Measurements from ENCODE around the gene NEK6. TPM values are rescaled to one million over a fixed set of nuclear protein-coding genes. Genes with fewer than 3 reads are reported as not detected.

Gene NEK6
- total and polyA plus RNA-seq, 10 of the 15 experiments (the other 5 are each of a cell fraction or from before 2014, with no cell fraction given) = 31.3 to 161 (median 89.2) TPM

DNA sequence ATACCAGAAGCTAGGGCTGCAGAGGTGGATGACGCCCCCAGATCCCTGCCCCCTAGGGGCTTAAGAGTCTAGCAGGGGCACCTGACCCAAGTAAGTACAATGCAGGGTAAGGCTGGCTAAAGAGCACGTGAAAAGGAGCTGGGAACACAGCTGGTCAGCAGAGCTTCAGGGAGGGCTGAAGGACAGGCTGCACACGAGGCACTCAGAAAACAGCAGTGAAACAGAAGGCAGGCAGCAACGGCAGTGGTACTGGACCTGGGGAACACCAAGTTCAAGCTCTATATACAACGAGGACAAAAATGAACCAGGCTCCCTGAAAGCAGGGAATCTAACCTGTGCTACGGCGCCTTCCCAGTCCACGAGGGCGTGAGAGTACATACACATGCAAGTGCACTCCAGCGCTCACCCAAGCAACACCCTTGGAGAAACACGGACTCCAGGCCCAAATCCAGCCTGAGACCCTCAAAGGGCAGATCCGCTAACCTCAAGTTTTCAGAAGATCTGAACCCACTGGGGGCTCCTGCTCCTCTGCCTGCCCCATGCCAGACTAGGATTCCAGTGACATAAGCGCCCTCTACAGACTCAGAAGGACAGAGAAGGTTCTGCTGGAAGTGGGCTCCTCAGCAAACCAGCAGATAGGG, 100.1 kb downstream of the NEK6 start (continued):
- peak; percentile 71 for TF ChIP-seq BCL3 (IDR thresholded peaks at IDR 0.05; ENCODE audit: borderline replicate concordance, insufficient read depth, low read depth, low read length, poor library complexity, severe bottlenecking)
- peak; percentile 33; the same call in 1 of the 2 replicates for TF ChIP-seq RAD21 (IDR thresholded peaks at IDR 0.05; ENCODE audit: insufficient read depth, low read depth, low read length)

DNA sequence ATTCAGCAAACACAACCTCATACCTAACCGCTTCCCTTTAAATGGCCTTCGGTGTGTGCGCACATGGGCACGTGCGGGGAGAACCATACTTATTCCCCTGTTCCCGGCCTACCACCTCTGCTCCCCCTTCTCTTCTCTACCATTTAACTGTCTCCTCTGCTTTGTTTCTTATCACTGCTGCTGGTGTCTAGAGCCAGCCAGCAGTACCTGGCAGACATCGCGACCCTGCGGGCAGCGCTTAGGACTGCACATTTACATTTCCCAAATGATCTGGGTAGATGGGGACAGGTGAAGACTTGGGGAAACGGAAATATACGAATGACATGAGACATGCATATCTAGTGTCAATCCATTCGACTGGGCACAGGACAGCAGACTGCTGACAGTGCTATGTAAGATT, 100.9 kb downstream of the NEK6 start:
- Histone ChIP-seq H3K27ac (ENCODE audit: control insufficient read depth, insufficient read depth) (no peak overlapping the region), H3K9me3 (replicated peaks; ENCODE audit: control insufficient read depth, insufficient read depth, low read length) (no peaks in the 10 kb centered on the region), H3K4me3 (no peak overlapping the region), H3K79me2 (ENCODE audit: control insufficient read depth, insufficient read depth, low read length) (peaks cover 3% of the 10 kb centered on the region), H4K20me1 (ENCODE audit: control insufficient read depth, insufficient read depth) (0 out of 2 replicates have a peak, but pooled peaks cover 22% of the 10 kb centered on the region), H3K9ac (ENCODE audit: control insufficient read depth, insufficient read depth, low read length) (no peak overlapping the region), H2AFZ (ENCODE audit: control insufficient read depth, low read depth, low read length) (no peak overlapping the region), H3K36me3 (ENCODE audit: control insufficient read depth in 2 of 2, insufficient read depth in 2 of 2, low read length in 1 of 2) (peaks cover 14 to 25% of the 10 kb centered on the region in 2 experiments; a peak in 3 of 4 replicates), H3K27me3 (replicated peaks in 1 of 2; ENCODE audit: control insufficient read depth in 2 of 2, insufficient read depth in 2 of 2, low read length in 1 of 2) (no peaks in the 10 kb centered on the region), H3K4me2 (ENCODE audit: control insufficient read depth, insufficient read depth) (no peak overlapping the region), H3K4me1 (ENCODE audit: control insufficient read depth, insufficient read depth, low read length) (no peaks in the 10 kb centered on the region)
- WGBS (ENCODE audit: insufficient coverage, insufficient replicate concordance, low lambda C conversion rate, missing lambda C conversion rate) = 96% methylated on average over 13 of the region's 13 CpGs
- ChIA-PET CTCF (no interaction called here), SMC1A (ENCODE audit: uncharacterized antibody, unreplicated experiment) (interaction anchor here (1.0 kb wide), 1 partner anchor 232 kb away, joined by 3 read pairs; no protein-coding TSS in a partner anchor), POLR2A (no interaction called here), RAD21 (ENCODE audit: unreplicated experiment) (no interaction called here)
- DNase-seq (ENCODE audit: low read depth, low spot score) (no peak), FAIRE-seq (no peak), ATAC-seq (no peak)
- intact Hi-C loops (cut with micrococcal nuclease; ENCODE audit: unreplicated experiment) = loop anchor here (10.0 kb wide), 2 partner anchors 234 to 394 kb away; no protein-coding TSS in a partner anchor
- TF ChIP-seq BHLHE40 (IDR thresholded peaks at IDR 0.05; ENCODE audit: borderline replicate concordance in 1 of 2, low read depth in 2 of 2, low read length in 1 of 2) (no peak), BCL11A (IDR thresholded peaks at IDR 0.05; ENCODE audit: low read depth, low read length) (no peak), ZZZ3 (IDR thresholded peaks at IDR 0.05; ENCODE audit: control insufficient read depth, insufficient read length, low read depth) (no peak), BCL3 (IDR thresholded peaks at IDR 0.05; ENCODE audit: borderline replicate concordance, insufficient read depth, low read depth, low read length, poor library complexity, severe bottlenecking) (peak; percentile 15), YY1 (IDR thresholded peaks at IDR 0.05; ENCODE audit: low read depth, low read length) (no peak), TCF12 (IDR thresholded peaks at IDR 0.05; ENCODE audit: low read depth, low read length) (no peak), PAX5 (IDR thresholded peaks at IDR 0.05; ENCODE audit: borderline replicate concordance, low read depth, low read length) (0 out of 2 replicates have a peak, but pooled peaks have one; percentile 8), TCF7 (IDR thresholded peaks at IDR 0.05; ENCODE audit: borderline replicate concordance) (no peak)
- TF ChIP-seq, protein P1, sequence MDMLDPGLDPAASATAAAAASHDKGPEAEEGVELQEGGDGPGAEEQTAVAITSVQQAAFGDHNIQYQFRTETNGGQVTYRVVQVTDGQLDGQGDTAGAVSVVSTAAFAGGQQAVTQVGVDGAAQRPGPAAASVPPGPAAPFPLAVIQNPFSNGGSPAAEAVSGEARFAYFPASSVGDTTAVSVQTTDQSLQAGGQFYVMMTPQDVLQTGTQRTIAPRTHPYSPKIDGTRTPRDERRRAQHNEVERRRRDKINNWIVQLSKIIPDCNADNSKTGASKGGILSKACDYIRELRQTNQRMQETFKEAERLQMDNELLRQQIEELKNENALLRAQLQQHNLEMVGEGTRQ (IDR thresholded peaks at IDR 0.05; ENCODE audit: borderline replicate concordance, low read depth, low read length) = no peak
- TF ChIP-seq, protein P2, sequence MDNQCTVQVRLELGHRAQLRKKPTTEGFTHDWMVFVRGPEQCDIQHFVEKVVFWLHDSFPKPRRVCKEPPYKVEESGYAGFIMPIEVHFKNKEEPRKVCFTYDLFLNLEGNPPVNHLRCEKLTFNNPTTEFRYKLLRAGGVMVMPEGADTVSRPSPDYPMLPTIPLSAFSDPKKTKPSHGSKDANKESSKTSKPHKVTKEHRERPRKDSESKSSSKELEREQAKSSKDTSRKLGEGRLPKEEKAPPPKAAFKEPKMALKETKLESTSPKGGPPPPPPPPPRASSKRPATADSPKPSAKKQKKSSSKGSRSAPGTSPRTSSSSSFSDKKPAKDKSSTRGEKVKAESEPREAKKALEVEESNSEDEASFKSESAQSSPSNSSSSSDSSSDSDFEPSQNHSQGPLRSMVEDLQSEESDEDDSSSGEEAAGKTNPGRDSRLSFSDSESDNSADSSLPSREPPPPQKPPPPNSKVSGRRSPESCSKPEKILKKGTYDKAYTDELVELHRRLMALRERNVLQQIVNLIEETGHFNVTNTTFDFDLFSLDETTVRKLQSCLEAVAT (IDR thresholded peaks at IDR 0.05) = no peak
- no TSS peak for BruUV-seq (replicated peaks)
- in situ Hi-C loops (cut with MboI) = no loop called here

All from GM12878 (cell line).